GM18498 (cell line): ENCODE results near the gene MYRF.

Source experiments
- ATAC-seq: cut with Tn5 transposase; IDR thresholded peaks from one replicate; pipeline ENCODE4 v1.9.1; 2021; ENCODE audit warnings: mild to moderate bottlenecking, moderate library complexity; ENCODE audit not compliant: unreplicated experiment

The MYRF gene

DNA sequence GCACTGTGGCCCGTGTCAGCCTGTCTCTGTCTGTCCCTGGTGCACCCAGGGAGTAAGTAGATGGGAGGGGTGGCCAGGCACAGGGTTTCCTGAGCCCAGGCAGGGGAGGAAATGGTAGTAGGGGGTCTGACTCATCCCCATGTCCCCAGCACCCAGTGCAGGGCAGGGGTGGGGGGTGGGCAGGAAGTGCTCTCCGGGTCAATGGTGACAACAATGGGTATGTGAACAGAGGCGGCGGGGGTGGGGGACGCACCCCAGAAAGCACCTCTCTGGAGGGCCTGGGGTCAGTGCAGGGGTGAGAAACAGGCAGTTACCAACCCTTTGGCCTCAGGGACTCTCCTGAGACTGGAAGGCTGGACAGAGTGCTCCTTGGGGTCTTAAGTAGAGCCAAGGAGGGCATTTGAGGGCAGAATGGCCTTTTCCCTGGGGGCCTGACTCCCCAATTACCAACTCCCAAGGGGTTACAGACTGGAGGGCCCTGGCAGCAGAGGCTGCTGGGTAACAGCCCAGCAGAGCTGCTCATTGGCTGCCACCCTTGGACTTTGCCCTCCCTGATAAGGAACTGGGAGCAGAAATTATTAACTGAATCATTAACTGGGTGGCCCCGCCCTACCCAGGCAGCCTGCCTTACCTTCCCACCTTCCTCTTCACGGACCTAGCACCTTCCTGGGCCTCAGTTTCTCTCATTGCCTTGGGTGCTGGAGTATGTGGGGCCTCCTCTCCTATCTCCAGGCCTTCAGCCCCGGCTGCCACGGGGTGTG is 4.2 kb downstream of the MYRF start:
- no peak for ATAC-seq

DNA sequence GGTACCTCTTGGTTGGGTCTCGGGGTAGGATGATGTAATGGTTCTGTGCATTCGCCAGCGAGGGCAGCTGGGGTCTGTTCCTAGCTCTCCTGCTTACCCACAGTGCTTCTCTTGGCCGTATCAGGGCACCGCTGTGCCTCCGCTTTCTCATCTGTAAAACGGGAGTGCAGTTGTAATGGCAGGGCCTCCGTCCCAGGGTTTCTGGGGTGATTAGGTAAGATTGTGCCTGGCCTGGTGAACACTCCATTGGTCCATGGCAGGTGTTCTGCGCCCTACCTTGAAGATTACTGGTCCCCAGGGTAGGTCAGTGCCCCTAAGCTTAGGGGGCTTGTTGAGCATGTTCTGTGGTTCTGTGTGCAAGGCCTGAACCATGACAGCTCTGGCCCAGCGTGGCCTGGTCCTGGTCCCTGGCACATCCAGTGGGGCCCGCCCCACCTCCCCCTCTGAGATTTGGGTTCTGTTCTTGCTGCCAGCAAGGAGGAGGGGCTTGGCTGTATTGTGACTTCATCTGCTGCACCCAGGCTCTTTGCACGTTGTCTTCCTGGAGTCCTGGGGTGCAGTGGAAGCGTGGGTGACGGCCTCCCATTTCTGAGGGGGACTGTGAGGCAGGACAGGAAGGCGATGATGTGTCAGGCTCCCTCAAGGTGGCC is 4.9 kb downstream of the MYRF start:
- no peak for ATAC-seq

DNA sequence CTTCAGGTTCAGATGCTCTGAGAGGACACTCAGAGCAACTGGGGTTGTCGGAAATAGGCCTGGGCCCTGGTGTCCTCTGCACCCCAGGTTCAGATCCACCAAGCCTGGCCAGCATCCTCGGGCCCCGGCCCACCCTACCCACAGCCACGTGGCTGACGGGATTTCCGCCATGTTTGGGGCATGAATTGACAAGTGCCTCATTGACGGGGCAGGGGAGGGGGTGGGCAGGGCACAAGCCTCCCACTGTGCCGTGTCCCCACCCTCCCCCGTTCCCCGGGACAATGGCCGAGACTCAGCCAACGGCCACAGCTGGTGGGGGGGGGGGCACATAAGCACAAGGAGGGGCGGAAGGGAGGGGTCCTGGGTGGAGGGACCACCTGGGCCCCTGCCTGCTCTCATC is 8.5 kb downstream of the MYRF start:
- ATAC-seq: no peak

DNA sequence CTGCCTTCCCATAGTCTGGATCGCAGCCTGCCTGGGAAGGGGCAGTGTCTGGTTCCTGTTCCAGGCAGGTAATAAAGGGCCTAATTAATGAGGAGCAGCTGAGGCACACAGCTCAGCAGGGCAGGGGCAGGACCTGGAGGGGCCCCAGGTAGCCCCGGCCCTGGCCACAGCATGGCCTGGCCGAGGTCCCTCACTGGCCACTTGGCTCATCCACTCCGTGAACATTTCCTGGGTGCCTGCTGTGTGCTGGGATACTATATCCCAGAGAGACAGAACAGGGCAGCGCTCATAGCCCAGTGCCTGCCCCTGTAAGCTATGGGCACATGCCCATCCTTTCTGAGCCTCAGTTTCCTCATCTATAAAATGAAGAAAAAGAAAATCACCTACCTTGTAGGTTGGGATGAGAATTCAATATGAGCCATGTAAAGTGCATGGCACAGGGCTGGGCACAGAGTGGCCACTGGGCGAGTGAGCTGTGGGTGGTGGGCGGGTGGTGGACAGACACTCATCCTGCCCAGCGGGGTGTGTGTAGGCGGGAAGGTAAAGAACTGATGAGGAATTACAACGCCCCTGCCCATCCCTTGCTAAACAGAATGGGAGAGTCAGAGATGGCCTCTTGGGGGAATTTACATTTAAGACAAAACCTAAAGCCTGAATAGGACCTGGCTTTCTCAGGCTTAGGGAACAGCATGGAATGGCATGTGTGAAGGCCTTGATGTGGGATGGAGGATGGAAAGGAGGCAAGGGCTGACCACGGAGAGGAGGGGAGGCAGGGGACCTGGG is 9.2 kb downstream of the MYRF start:
- no peak for ATAC-seq

DNA sequence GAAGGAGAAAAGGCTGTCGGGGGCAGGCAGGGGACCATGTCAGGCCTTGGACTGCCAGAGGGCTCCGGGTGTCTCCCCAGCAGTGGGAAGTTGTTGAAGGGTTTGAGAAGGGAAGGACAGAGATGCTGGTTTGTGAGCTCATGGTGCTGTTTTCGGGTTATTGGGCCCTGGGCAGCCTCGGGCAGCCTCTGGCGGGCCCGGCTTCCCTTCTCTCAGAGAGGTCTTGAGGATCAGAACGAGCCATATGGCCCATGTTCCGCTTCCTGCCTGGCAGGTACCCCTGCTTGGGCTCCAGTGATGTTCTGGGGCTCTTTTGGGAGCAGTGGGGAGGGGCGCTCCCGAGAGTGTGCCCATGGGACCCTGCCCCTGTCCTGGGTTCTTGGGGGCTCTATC is 9.8 kb downstream of the MYRF start:
- no peak for ATAC-seq

DNA sequence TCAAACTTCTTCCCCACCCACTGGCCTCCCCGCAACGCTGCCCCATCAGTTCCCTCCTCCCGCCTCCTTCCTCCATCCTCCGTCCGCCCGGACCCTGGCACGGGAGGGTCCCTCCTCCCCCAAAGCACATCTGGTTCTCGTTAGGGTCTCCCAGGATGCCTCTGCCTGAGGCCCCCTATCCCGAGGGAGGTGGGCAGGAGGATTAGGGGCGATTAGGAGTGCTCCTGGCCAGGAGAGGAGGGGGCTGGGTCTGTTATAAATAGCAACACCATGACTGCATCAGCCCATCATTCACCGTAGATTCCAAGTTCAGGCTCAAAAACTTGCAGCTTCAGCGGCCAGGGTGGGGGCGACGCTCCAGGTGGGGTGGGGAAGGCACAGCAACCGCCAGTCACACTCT is 10.4 kb downstream of the MYRF start:
- ATAC-seq: no peak

DNA sequence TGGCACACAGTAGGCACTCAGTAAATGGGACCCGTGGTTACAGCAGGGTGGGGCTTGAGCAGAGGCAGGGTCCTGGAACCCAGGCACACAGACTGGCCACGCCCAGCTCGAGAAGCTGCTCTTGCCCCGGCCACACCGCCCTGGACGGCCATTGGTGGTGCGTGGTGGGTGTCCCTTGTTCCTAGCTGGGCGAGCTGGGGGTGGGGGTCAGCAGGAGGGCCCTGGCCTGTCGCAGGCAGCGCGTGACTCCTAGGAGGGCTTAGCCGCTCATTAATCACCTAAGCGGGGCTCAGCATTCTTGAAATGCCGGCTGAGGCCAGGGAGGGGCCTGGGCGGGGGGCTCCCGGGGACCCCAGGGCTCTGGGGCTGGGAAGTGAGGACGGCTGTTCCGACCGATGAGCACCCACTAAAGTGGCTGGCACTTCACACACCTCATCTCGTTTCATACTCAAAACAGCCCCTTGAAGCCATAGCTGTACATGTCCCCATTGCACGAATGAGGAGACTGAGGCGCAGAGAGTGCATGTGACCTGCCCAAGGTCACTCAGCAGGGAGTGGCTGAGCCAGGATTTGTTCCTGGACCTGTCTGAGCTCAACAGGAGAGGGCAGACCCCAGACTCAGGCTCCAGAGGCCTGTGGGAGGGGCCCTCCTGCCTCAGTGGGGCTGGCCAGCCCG is 11.6 kb downstream of the MYRF start:
- no peak for ATAC-seq

DNA sequence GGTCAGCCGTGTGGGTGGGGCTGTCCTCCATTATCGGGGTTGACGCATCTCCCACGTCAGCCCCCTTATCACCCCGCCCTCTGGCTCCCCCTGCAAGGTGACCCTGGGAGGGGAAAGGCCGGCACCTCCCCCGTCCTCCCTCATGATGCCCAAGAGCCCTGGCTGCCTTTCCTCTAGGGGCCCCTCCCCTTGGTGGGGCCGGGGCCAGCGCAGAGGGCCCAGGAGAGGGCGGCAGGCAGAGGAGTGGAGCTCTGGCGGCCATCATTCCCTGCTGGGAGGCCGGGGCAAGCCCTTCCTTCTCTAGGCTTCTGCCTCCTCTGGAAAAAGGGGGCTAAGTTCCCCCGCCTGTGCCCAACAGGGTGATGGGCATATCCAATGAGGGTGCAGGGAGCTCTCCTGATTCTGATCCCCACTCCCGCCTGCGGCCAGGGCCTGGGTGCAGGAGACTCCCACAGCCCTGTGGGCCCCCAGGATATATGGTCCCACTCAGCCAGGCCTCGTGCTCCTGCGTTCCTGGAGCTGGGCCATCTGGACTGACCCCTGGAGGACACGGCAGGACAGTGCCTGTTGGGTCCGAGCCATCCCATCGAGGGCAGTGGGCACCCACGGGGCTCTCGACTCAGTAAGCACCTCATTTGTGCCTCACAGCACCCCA is 12.3 kb downstream of the MYRF start:
- ATAC-seq: no peak

DNA sequence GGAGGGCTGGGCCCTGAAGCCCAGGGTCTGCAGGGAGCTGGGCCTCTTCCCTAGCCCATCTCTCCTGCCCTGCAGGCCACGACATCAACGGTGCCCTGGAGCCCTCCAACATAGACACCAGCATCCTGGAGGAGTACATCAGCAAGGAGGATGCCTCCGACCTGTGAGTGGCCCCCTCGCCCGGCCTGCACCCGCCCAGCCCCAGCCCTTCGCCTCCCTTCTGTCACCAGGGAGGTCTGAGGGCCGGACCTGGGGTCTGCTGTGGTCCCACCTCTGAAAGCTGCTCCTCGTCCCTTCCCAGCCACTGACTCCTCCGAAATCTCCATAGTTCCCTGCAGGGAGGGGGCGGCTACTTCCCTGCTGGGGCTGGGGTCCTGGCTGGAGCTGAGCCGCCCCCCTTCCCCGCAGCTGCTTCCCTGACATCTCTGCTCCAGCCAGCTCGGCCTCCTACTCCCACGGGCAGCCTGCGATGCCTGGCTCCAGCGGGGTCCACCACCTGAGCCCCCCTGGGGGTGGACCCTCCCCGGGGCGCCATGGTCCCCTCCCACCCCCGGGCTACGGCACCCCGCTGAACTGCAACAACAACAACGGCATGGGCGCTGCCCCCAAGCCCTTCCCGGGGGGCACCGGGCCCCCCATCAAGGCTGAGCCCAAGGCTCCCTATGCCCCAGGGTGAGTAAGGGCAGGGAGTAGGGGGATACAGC is 13.3 kb downstream of the MYRF start:
- ATAC-seq: no peak

DNA sequence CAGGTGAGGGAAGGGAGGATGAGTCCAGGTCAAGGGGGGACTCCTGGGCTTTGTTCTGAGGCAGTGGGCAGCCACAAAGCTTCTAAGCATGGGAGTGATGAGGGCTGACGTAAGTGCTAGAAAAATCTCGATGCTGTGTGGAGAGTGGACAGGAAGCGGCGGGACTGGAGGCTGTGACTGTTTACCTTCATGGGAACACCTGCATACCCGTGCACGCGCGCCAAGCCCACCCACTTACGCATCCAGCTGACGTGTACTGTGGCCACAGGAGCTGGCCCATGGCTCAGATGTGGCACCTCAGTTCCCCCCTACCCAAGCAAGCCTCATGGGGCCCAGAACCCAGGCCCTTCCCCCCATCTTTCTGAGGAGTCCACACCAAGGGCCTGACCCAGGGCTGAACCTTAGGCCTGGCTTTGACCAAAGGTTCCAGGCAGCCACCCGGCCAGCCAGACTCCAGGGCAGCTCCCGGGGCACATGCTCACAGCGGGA is 14.0 kb downstream of the MYRF start:
- ATAC-seq: no peak

DNA sequence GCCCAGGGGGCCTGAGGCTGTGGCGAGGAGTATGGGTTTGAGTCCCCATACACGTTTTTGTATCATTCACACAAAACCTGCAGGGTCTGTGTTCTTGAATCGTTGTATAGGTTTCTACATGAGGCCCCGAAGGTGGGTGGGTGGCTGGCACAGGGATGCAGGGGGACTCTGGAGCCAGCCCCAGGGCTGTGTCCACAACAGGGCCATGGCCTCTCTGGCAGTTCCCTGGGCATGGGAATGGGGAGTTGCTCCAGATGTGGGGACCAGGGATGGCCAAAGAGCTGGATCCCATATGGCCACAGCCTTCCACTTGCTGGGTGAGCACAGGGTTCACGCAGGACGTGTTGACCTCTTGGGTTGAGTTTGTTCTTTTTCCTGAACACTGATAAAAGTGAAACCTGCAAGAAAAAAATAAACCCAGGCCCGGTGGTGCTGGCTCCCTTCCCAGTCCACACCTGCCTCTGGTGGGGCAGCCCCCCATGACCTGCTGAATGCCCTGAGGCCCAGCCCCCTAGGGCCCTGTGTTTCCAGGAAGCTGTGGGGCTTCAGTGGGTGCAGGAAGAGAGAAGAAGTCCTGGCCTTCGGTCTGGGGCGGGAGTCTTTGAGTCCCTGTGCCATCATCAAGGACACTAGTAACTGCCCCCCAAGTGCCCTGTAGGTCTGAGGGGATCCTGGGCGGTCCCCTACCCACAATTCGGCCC is 16.1 kb downstream of the MYRF start:
- ATAC-seq: no peak

DNA sequence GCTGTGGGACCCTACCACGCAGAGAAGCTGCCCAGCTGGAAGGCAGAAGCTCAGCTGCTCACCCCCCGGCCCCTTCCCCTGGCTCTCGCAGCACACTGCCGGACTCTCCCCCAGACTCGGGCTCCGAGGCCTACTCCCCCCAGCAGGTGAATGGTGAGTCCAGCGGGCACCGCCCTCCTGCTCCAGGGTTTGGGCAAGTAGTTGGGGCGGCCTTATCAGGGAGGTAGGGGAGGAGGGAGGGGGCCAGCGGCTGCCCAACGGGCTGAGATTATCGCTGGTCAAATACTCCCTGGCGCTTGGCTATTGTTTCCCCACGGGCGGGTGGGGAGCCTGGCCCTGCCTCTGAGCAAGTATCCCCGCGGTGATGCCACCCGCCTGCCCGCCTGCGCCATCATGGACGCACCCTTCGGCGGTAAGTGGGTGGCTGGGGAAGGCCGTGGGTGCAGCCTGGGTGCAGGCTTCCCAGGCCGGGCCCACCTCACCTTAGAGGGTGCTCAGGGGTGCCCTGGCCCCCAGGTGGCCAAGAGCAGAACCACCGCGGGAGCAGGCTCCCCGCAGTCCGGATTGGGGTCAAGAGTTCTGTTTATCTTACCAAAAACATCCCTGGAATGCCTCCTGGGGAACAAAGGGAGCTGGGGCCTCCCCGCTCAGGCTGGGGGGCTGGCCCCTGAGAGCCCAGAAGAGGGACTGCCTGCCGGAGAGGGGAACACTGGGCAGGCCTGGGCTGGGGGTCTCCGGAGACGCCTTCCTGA is 16.9 kb downstream of the MYRF start:
- ATAC-seq: no peak

DNA sequence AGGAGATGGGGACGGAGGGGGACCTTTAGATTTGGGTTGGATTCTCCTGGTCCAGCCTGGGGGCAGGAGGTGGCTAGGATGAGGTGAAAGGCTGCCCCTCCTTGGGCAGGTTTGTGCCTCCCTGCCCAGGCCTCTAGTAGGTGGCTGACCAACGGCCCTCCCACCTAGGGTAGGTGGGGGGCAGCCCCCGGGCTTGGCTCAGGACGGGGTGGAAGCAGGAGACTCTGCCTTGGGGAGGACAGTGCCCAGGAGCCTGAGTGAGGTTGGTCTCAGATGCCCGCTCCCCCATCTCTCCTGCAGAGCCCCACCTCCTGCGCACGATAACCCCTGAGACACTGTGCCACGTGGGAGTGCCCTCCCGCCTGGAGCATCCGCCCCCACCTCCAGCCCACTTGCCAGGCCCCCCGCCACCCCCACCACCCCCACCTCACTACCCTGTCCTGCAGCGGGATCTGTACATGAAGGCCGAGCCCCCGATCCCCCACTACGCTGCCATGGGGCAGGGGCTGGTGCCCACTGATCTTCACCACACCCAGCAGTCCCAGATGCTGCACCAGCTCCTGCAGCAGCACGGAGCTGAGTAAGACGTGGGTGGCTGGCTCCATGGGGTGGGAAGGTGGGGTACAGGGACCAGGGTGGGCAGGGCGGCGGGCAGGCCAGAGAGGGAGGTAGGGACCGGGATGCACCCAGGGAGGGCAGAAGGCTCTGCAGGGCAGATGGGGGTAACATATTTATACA is 17.7 kb downstream of the MYRF start:
- no peak for ATAC-seq

DNA sequence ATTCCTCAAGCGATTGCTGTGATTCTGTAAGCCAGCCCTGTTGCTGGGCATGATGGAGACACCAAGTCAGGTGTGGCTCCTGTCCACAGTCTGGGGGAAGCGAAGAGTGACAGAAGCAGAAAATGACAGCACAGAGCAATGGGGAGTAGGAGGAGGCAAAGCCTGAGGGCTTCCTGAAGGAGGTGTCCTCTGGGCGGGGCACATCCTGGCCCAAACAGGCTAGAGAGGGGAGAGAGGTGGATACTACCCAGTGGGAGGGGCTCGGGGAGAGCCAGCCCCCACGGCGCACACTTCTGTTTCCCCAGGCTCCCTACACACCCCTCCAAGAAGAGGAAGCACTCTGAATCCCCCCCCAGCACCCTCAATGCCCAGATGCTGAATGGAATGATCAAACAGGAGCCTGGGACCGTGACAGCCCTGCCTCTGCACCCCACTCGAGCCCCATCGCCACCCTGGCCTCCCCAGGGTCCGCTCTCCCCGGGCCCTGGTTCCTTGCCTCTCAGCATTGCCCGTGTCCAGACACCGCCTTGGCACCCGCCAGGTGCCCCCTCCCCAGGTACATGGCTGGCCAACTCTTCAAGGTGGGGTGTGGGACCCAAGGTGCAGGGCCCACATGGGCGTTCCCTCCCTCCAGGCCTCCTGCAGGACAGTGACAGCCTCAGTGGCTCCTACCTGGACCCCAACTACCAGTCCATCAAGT is 18.9 kb downstream of the MYRF start:
- no peak for ATAC-seq

DNA sequence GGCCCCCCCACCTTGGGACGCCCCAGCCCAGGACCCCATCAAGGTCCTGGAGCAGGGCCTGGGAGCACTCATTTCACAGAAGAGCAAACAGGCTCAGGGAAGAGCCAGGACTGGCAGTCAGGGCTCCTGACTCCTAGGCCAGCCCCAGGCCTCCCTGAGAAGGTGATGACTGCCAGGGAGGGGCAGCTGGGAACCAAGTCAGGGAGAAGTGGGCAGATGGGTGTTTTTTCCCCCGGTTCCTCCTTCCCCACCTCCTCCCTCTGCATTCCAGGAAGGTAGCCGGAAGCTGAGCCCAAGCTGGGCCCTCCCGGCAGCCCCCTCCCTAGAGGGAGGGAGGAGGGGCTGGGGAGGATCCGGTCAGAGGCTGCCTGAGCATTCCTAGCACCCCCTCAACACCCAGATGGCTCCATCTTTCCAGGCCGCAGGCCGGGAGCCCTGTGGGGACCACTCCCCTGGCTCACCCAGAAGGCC is 19.6 kb downstream of the MYRF start:
- ATAC-seq: no peak

DNA sequence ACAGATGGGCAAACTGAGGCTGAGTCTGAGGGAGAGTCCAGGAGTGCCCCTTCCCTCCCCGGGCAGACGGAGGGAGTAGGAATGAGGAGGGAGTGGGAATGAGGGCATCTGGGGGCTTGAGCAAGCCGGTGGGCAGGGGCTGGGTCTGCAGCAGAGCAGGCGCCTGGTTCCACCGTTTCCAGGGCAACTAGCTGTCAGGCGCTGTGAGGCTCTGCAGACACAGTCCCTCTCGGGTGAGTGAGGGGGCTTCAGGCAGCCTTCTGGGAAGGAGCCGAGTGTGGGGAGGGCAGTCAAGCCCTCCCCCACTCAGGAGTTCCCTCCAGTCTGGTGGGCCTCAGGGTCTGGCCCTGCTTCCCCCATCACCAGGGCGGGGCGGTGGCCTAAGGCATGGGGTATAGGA is 20.9 kb downstream of the MYRF start:
- ATAC-seq: no peak

DNA sequence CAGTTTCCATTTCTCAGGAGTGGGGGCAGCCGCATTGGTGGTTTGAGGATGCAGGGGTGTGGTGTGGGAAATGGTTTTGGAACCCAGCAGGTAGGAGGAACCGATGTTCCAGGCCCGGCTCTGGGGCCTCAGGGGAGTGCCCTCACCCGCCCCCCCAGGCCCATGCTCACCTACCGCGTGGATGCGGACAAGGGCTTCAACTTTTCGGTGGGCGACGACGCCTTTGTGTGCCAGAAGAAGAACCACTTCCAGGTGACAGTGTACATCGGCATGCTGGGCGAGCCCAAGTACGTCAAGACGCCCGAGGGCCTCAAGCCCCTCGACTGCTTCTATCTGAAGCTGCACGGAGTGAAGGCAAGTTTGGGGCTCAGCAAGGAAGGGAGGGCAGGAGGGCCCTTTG is 21.4 kb downstream of the MYRF start:
- ATAC-seq: no peak
